ENCODE data around the gene TMEM94.
A peak's percentile ranks its signal among the peaks of the same experiment; 100 is the strongest.

The TMEM94 gene

GRCh38 chr17:75530837-75531720, 74.6 kb downstream of the TMEM94 start:
- no peak for DNase-seq

DNA sequence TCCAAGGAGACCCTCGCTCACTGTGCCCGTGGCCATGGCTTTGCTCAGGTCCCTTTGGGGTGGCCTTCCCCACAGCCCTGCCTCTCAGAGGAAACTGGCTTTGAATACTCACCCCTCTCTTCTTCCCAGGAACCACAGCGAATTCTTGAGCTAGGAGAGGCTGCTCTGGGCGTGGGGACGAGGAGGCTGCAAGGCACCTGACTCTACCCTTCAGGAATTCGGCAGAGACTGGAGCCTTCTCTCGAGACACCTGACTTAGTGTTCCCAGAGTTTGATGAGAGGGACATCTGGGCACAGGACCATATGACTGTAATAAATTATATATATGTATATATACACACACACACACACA, 75.3 kb downstream of the TMEM94 start:
- DNase-seq, result no peak

- DNase-seq, result peak; percentile 87
Observed at GRCh38 chr17:75535119-75535537, 78.7 kb downstream of the TMEM94 start.

- DNase-seq, result no peak
Observed at GRCh38 chr17:75535871-75536270, 79.4 kb downstream of the TMEM94 start.

- DNase-seq, result no peak
Observed at GRCh38 chr17:75536366-75536765, 79.9 kb downstream of the TMEM94 start.

GRCh38 chr17:75539967-75540729, 83.7 kb downstream of the TMEM94 start:
- DNase-seq, result no peak

DNA sequence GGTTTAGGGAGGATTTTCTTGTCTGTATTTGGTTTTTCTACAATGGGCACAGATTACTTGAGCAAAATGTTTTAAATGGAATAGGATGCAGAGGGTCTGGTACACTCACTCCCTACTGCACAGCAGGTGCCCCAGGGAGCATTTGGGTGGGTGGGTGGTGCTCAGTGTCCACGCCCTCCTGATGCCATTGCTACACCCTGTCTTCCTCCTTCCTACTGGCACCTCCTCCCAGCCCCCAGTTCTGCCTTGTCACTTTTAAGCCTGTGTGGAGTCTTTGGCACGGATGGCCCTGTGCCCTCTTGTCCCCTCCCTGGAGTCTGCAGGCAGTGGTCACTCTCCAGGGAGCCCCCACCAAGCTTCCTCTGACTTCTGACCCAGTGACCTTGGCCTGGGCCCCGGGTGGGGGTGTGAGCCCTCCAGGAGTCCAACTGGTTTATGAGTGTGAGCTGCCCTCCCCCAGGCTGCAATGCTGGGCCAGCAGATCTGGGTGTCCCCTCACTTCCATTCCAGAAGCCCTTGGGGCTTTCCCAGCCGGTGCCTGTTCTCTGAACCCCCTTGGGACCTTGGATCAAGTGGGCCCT, 84.6 kb downstream of the TMEM94 start:
- DNase-seq, result no peak

- DNase-seq, result no peak
Observed at GRCh38 chr17:75542229-75542628, 85.8 kb downstream of the TMEM94 start.

DNA sequence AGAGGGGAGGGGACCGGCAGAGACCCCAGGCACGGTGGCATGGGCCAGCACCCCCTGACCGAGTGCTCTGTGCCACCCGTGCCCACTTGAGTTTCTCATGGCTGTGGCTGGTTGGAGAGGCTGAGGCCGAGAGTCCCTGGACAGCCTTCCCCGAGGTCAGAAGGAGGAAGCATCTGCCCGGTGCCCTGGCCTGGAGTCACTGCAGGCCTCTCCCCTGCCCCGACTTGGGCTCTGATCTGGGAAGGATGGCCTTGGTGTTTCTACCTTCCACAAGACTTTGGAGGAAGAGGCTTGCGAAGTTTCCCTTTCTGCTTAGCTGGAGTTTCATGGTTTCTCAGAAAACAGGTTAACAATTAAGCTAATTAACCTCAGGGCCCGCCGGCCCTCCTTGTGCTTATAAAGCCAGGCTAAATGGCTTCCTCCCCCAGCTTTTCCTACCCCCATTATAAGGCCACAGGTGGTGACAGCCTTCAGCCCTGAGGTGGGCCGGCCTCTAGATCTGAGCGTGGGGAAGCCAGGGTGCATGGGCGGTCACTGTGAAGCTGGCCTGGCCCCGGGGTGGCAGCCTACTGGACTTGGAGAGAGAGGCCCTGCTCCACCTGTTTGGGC, 86.4 kb downstream of the TMEM94 start:
- DNase-seq, result no peak

GRCh38 chr17:75544250-75544649, 87.8 kb downstream of the TMEM94 start:
- DNase-seq, result no peak

- DNase-seq, result no peak
Observed at GRCh38 chr17:75546181-75546580, 89.7 kb downstream of the TMEM94 start.

GRCh38 chr17:75547091-75547490, 90.7 kb downstream of the TMEM94 start:
- no peak for DNase-seq

DNA sequence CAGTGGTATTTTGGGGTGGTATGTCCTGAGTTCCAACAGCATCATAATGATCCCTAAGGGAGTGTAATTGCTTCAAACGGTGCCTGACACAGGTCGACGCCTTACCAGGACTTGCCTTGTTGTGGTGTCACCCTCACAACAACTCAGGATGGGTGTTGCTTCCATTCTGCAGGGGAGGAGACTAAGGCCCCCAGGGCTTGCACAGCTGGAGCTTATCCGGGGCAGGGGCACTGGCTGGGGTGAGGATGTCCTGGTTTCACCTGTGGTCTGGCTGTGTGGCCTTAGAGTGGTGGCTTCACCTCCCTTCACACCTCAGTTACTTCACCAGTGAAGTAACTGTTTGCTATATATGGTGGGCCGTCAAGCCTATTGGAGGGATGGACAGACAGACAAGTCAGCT, 92.4 kb downstream of the TMEM94 start:
- no peak for DNase-seq
